GM19397 (cell line): ENCODE data around the gene HBS1L.

Experiments used
- ATAC-seq: cut with Tn5 transposase; IDR thresholded peaks from one replicate; pipeline ENCODE4 v1.9.1; 2021; ENCODE audit warnings: mild to moderate bottlenecking, moderate library complexity; ENCODE audit not compliant: unreplicated experiment

The HBS1L gene

GRCh38 chr6:135002974-135003703 is 51.5 kb downstream of the HBS1L start:
- peak; percentile 84 for ATAC-seq

- no peak for ATAC-seq
Observed at GRCh38 chr6:135002229-135002844, 52.3 kb downstream of the HBS1L start.

- ATAC-seq: no peak
Observed at GRCh38 chr6:134999107-134999506, 55.5 kb downstream of the HBS1L start.

GRCh38 chr6:134997133-134997995 is 57.3 kb downstream of the HBS1L start:
- ATAC-seq: no peak

- ATAC-seq: no peak
Observed at GRCh38 chr6:134995536-134995935, 59.1 kb downstream of the HBS1L start.

GRCh38 chr6:134994431-134994830 is 60.2 kb downstream of the HBS1L start:
- no peak for ATAC-seq

- no peak for ATAC-seq
Observed at GRCh38 chr6:134992155-134992554, 62.5 kb downstream of the HBS1L start.

- ATAC-seq: no peak
Observed at GRCh38 chr6:134990262-134990661, 64.4 kb downstream of the HBS1L start.

GRCh38 chr6:134984821-134985220 is 69.8 kb downstream of the HBS1L start:
- ATAC-seq: no peak

GRCh38 chr6:134983823-134984222 is 70.8 kb downstream of the HBS1L start:
- no peak for ATAC-seq

- ATAC-seq: no peak
Observed at GRCh38 chr6:134982161-134982560, 72.5 kb downstream of the HBS1L start.

GRCh38 chr6:134980846-134981245 is 73.8 kb downstream of the HBS1L start:
- no peak for ATAC-seq

GRCh38 chr6:134979142-134979541 is 75.5 kb downstream of the HBS1L start:
- ATAC-seq: peak; percentile 81

GRCh38 chr6:134974370-134974769 is 80.3 kb downstream of the HBS1L start:
- ATAC-seq: no peak

- ATAC-seq: no peak
Observed at GRCh38 chr6:134967711-134968110, 86.9 kb downstream of the HBS1L start.

- ATAC-seq: no peak
Observed at GRCh38 chr6:134964451-134965203, 90.0 kb downstream of the HBS1L start.

GRCh38 chr6:134962421-134962820 is 92.2 kb downstream of the HBS1L start:
- ATAC-seq: no peak

GRCh38 chr6:134961366-134961765 is 93.3 kb downstream of the HBS1L start:
- no peak for ATAC-seq

- ATAC-seq: no peak
Observed at GRCh38 chr6:134959603-134960002, 95.0 kb downstream of the HBS1L start.

GRCh38 chr6:134956676-134957075 is 97.9 kb downstream of the HBS1L start:
- ATAC-seq: no peak

- no peak for ATAC-seq
Observed at GRCh38 chr6:134956032-134956431, 98.6 kb downstream of the HBS1L start.
